Astrocyte of the spinal cord (primary cell): Measurements from ENCODE around the gene ZNF236.

Source experiments
- DNase-seq: peaks from one replicate; pipeline ENCODE4 v3.0.0; 2011; ENCODE audit warnings: low read depth, low spot score
- H3K4me3 ChIP-seq: 2 replicates; pipeline ENCODE4 v1.5.1; 2011; ENCODE audit warnings: low read depth, mild to moderate bottlenecking, low read length, moderate library complexity
- CTCF ChIP-seq: IDR thresholded peaks from 2 replicates; pipeline ENCODE4 v1.5.1; 2012; ENCODE audit warnings: low read depth, mild to moderate bottlenecking, low read length, inconsistent platforms
- in situ Hi-C: cut with HindIII; loops from 2 replicates; pipeline ENCODE4 v1.10.0; 2017; ENCODE audit warnings: low sequenced_read_pairs

Gene ZNF236

GRCh38 chr18:76973520-76974266, 151.3 kb downstream of the ZNF236 start:
- TF ChIP-seq CTCF = no peak

GRCh38 chr18:76974386-76974785, 152.0 kb downstream of the ZNF236 start:
- H3K4me3 ChIP-seq = no peak overlapping the region
- TF ChIP-seq CTCF = no peak
- in situ Hi-C loops = no loop called here
- no peak for DNase-seq

More at GRCh38 chr18:76973520-76974266, 151.3 kb downstream of the ZNF236 start:
- no peak for DNase-seq
- no peak overlapping the region for H3K4me3 ChIP-seq
- in situ Hi-C loops = no loop called here

- no peak for TF ChIP-seq CTCF
- H3K4me3 ChIP-seq = no peak overlapping the region
- DNase-seq = no peak
- in situ Hi-C loops = no loop called here
Observed at GRCh38 chr18:76975577-76976110, 153.3 kb downstream of the ZNF236 start.

DNA sequence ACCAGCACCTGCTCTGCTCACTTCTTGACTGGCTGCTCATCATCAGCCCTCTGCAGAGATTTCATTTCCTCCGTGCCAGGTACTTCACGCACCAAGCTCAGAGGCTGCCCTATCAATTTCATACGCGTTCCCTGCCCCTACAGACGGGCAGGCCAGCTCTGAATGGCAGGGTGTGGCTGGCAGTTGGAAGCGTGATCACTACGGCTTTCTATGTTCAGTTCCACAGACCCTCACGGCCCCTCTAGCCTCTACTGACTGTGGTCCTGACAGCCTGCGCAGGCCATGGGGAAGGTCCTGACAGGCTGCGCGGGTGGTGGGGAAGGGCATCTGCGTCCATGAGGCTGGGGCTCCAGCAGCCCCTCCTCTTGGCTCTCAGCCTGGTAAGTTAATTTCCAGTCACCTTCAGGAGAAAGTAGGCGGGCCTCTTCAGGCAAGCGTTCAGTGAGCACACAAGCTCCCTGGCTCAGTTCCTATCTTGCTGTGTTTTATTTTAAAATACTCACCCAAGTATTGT, 154.8 kb downstream of the ZNF236 start:
- in situ Hi-C loops = no loop called here
- no peak for DNase-seq
- H3K4me3 ChIP-seq = no peak overlapping the region
- TF ChIP-seq CTCF = no peak

DNA sequence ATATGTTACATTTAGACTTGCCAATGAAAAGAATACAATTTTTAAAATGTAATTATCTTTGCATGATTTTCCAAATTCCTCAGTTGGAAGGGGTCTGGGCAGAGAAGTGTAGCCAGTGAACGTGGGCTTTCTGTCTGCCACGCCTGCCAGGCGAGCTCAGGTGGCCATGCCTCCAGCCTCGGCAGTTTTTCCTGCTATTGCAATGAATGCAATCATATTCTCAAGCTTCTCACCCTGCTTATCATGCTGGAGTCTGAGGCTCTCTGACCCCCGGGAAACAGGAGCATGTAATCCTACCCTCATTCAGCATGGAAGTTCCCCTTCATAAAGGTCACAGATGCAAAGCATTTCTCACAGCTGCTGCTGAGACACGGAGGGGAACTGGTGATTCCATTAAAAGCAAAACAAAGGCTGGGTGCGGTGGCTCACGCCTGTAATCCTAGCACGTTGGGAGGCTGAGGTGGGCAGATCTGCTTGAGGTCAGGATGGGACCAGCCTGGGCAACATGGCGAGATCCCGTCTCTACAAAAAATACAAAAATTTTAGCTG, 155.4 kb downstream of the ZNF236 start:
- no peak for TF ChIP-seq CTCF
- in situ Hi-C loops = no loop called here
- no peak overlapping the region for H3K4me3 ChIP-seq
- no peak for DNase-seq

DNA sequence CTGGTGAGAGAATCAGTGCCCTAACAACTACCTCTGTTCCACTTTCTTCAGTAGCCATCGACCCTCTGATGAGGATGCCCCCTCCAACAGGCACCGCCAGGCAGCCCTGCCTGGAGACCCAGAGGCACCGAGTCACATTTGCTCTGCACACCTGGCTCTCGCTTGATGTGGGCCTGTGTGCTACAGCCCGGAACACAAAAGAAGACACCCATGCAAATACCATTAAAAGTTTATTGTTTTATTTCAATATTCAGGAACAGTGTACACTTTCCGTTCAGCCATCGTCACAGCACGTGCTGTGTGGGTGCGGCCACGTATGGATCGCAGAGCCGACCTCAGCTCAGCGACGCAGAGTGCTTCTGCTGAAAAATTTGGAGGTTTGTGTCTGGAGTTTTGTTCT, 156.3 kb downstream of the ZNF236 start:
- in situ Hi-C loops = no loop called here
- DNase-seq = no peak

More for the DNA sequence above, 156.3 kb downstream of the ZNF236 start:
- H3K4me3 ChIP-seq = no peak overlapping the region
- TF ChIP-seq CTCF = no peak
